CD4-positive, CD25-positive, alpha-beta regulatory T cell (primary cell): ENCODE measurements around the gene ISY1. TPM values are rescaled to one million over a fixed set of nuclear protein-coding genes. Genes with fewer than 3 reads are reported as not detected.
A peak's percentile ranks its signal among the peaks of the same experiment; 100 is the strongest.

Source experiments
- ATAC-seq, 2 donors: fragments of 150-1000 bp; cut with Tn5 transposase; one replicate each; pipeline ENCODE4 v1.10.0; 2021; ENCODE audit warnings: low read depth in 2 of 2, moderate number of reproducible peaks in 2 of 2, moderate library complexity in 1 of 2
- DNase-seq, 3 donors: peaks; one replicate each; pipeline versions ENCODE4 v3.0.0 to v3.0.0-alpha.2; 2012 to 2022; ENCODE audit warnings: mixed read lengths in 1 of 3
- H3K27ac ChIP-seq: one replicate; pipeline ENCODE4 v1.7.0; 2013; ENCODE audit warnings: mild to moderate bottlenecking, low read length; ENCODE audit not compliant: insufficient read depth, poor library complexity, severe bottlenecking
- H3K27me3 ChIP-seq: one replicate; pipeline ENCODE4 v1.7.0; 2013; ENCODE audit warnings: low read length; ENCODE audit not compliant: control insufficient read depth, insufficient read depth
- H3K36me3 ChIP-seq: one replicate; pipeline ENCODE4 v1.7.0; 2013; ENCODE audit warnings: mild to moderate bottlenecking, low read length, moderate library complexity; ENCODE audit not compliant: control insufficient read depth, insufficient read depth
- H3K4me1 ChIP-seq: 2 replicates; pipeline ENCODE4 v1.7.0; 2013; ENCODE audit warnings: mild to moderate bottlenecking, low read length; ENCODE audit not compliant: insufficient read depth, control insufficient read depth, poor library complexity, severe bottlenecking
- H3K4me3 ChIP-seq: one replicate; pipeline ENCODE4 v1.7.0; 2013; ENCODE audit warnings: low read depth, mild to moderate bottlenecking, low read length, moderate library complexity
- H3K9me3 ChIP-seq, 2 experiments: 1 replicate in 1 of 2; 2 replicates in 1 of 2; pipeline ENCODE4 v1.7.0; 2013; ENCODE audit warnings: low read length in 2 of 2, mild to moderate bottlenecking in 1 of 2, moderate library complexity in 1 of 2; ENCODE audit not compliant: control insufficient read depth in 2 of 2
- H3K27ac Mint-ChIP-seq, 3 donors: one replicate each; pipeline ENCODE4 v1.8.0; 2020 to 2022; ENCODE audit warnings: mild to moderate bottlenecking in 3 of 3, mixed read lengths in 3 of 3, moderate library complexity in 2 of 3
- H3K27me3 Mint-ChIP-seq: one replicate; pipeline ENCODE4 v1.8.0; 2022; ENCODE audit warnings: mild to moderate bottlenecking, mixed read lengths
- H3K36me3 Mint-ChIP-seq: one replicate; pipeline ENCODE4 v1.8.0; 2020; ENCODE audit warnings: mixed read lengths
- H3K4me1 Mint-ChIP-seq, 4 donors: one replicate each; pipeline ENCODE4 v1.8.0; 2020 to 2022; ENCODE audit warnings: mixed read lengths in 4 of 4, mild to moderate bottlenecking in 1 of 4
- H3K4me3 Mint-ChIP-seq, 4 donors: one replicate each; pipeline ENCODE4 v1.8.0; 2020 to 2022; ENCODE audit warnings: mild to moderate bottlenecking in 4 of 4, mixed read lengths in 4 of 4, moderate library complexity in 3 of 4
- H3K9me3 Mint-ChIP-seq, 7 donors: one replicate each; pipeline ENCODE4 v1.8.0; 2020 to 2022; ENCODE audit warnings: mixed read lengths in 7 of 7, mild to moderate bottlenecking in 3 of 7, moderate library complexity in 2 of 7
- polyA plus RNA-seq, 4 donors: library from polyadenylated mRNA; unstranded; fragments of 300-500 nt; fragmentation: Illumina TruSeq; gene quantifications; one replicate each; pipeline ENCODE4 v1.2.3, GENCODE V29; 2021
- total RNA-seq: library from RNA; stranded (reverse); gene quantifications from one replicate; pipeline ENCODE4 v1.2.3, GENCODE V29; 2022

Gene ISY1
- total RNA-seq = 45.8 TPM
- polyA plus RNA-seq = 100 to 1,000 TPM in 1 of 4 donors, 10 to 100 TPM in 3; 84.2 to 109 (median 88.2) TPM

GRCh38 chr3:129160891-129161859 lies at the start of gene ISY1:
Gene ISY1 (minus strand): TSS chr3:129161063. CDS start chr3:129160975, 88 bp downstream.
- Histone ChIP-seq H3K27me3 (no peaks in the 10 kb centered on the region), H3K4me1 (peaks cover 26% of the 10 kb centered on the region), H3K36me3 (peaks cover 29% of the 10 kb centered on the region), H3K27ac (peak within 1 kb of the TSS; percentile 98), H3K9me3 (no peaks in the 10 kb centered on the region), H3K4me3 (peak within 1 kb of the TSS; percentile 98)
- ATAC-seq (peak; percentile 78 to 79), DNase-seq (peak; percentile 88 to 96 (median 90))
- Mint-ChIP-seq H3K9me3 (no peaks in the 10 kb centered on the region), H3K27ac (peak within 1 kb of the TSS; percentile 99 to 100 (median 99)), H3K27me3 (peaks cover 5% of the 10 kb centered on the region), H3K4me1 (peaks cover 16 to 52% (median 23%) of the 10 kb centered on the region in 4 donors), H3K4me3 (peak within 1 kb of the TSS; percentile 97 to 100 (median 99)), H3K36me3 (peaks cover 10% of the 10 kb centered on the region)

GRCh38 chr3:129207479-129207878 lies 46.6 kb upstream of the ISY1 start:
- H3K9me3 ChIP-seq = no peaks in the 10 kb centered on the region
- ATAC-seq = no peak
- Mint-ChIP-seq H3K4me3 (no peak overlapping the region), H3K27me3 (no peaks in the 10 kb centered on the region), H3K9me3 (no peaks in the 10 kb centered on the region), H3K36me3 (no peaks in the 10 kb centered on the region), H3K4me1 (no peaks in the 10 kb centered on the region), H3K27ac (peak overlapping the region in 1 of 3 donors; percentile 55)
- no peaks in the 10 kb centered on the region for H3K36me3 ChIP-seq
- DNase-seq = no peak
- no peak overlapping the region for H3K4me3 ChIP-seq
- no peak overlapping the region for H3K27ac ChIP-seq
- no peaks in the 10 kb centered on the region for H3K27me3 ChIP-seq
- no peaks in the 10 kb centered on the region for H3K4me1 ChIP-seq

- no peak for DNase-seq
- Histone ChIP-seq H3K27ac (no peak overlapping the region), H3K27me3 (no peaks in the 10 kb centered on the region), H3K36me3 (no peaks in the 10 kb centered on the region), H3K4me3 (no peak overlapping the region), H3K4me1 (no peaks in the 10 kb centered on the region), H3K9me3 (no peaks in the 10 kb centered on the region)
- Mint-ChIP-seq H3K4me1 (no peaks in the 10 kb centered on the region), H3K4me3 (no peak overlapping the region), H3K27me3 (no peaks in the 10 kb centered on the region), H3K9me3 (no peaks in the 10 kb centered on the region), H3K36me3 (no peaks in the 10 kb centered on the region), H3K27ac (no peak overlapping the region)
- ATAC-seq = no peak
These were observed 44.4 kb upstream of the ISY1 start for GRCh38 chr3:129205109-129205832.

- ATAC-seq = no peak
- Mint-ChIP-seq H3K27ac (no peak overlapping the region), H3K4me1 (no peaks in the 10 kb centered on the region), H3K36me3 (no peaks in the 10 kb centered on the region), H3K4me3 (no peak overlapping the region), H3K9me3 (no peaks in the 10 kb centered on the region), H3K27me3 (no peaks in the 10 kb centered on the region)
- no peaks in the 10 kb centered on the region for H3K27me3 ChIP-seq
- no peaks in the 10 kb centered on the region for H3K9me3 ChIP-seq
- no peaks in the 10 kb centered on the region for H3K36me3 ChIP-seq
- no peak overlapping the region for H3K27ac ChIP-seq
- H3K4me3 ChIP-seq = no peak overlapping the region
- no peaks in the 10 kb centered on the region for H3K4me1 ChIP-seq
- DNase-seq = no peak
These were observed 43.6 kb upstream of the ISY1 start for GRCh38 chr3:129204473-129204872.

GRCh38 chr3:129199366-129199765 lies 38.5 kb upstream of the ISY1 start:
- H3K27me3 Mint-ChIP-seq = no peaks in the 10 kb centered on the region
- no peaks in the 10 kb centered on the region for H3K27me3 ChIP-seq
- H3K9me3 Mint-ChIP-seq = no peaks in the 10 kb centered on the region
- H3K4me3 ChIP-seq = no peak overlapping the region
- no peak for ATAC-seq
- no peak overlapping the region for H3K27ac Mint-ChIP-seq
- no peaks in the 10 kb centered on the region for H3K9me3 ChIP-seq
- H3K4me3 Mint-ChIP-seq = no peak overlapping the region
- no peaks in the 10 kb centered on the region for H3K4me1 Mint-ChIP-seq
- H3K36me3 ChIP-seq = no peaks in the 10 kb centered on the region
- no peaks in the 10 kb centered on the region for H3K4me1 ChIP-seq
- no peak overlapping the region for H3K27ac ChIP-seq
- DNase-seq = no peak
- H3K36me3 Mint-ChIP-seq = no peaks in the 10 kb centered on the region

GRCh38 chr3:129197321-129197720 lies 36.5 kb upstream of the ISY1 start:
- no peak overlapping the region for H3K27ac ChIP-seq
- no peak overlapping the region for H3K4me3 Mint-ChIP-seq
- H3K9me3 Mint-ChIP-seq = no peaks in the 10 kb centered on the region
- peak overlapping the region in 1 of 3 donors; percentile 36 for H3K27ac Mint-ChIP-seq
- H3K27me3 ChIP-seq = no peaks in the 10 kb centered on the region
- ATAC-seq (no peak), DNase-seq (no peak)
- no peaks in the 10 kb centered on the region for H3K4me1 Mint-ChIP-seq
- H3K9me3 ChIP-seq = no peaks in the 10 kb centered on the region
- H3K36me3 Mint-ChIP-seq = no peaks in the 10 kb centered on the region
- no peaks in the 10 kb centered on the region for H3K27me3 Mint-ChIP-seq
- no peaks in the 10 kb centered on the region for H3K36me3 ChIP-seq
- H3K4me1 ChIP-seq = no peaks in the 10 kb centered on the region
- H3K4me3 ChIP-seq = no peak overlapping the region

GRCh38 chr3:129196601-129197000 lies 35.7 kb upstream of the ISY1 start:
- no peak for ATAC-seq
- no peaks in the 10 kb centered on the region for H3K27me3 ChIP-seq
- Mint-ChIP-seq H3K27me3 (no peaks in the 10 kb centered on the region), H3K27ac (peak overlapping the region in 1 of 3 donors; percentile 36), H3K36me3 (no peaks in the 10 kb centered on the region), H3K4me1 (no peaks in the 10 kb centered on the region), H3K9me3 (no peaks in the 10 kb centered on the region), H3K4me3 (no peak overlapping the region)
- H3K27ac ChIP-seq = no peak overlapping the region
- H3K4me1 ChIP-seq = no peaks in the 10 kb centered on the region
- no peak for DNase-seq
- H3K9me3 ChIP-seq = no peaks in the 10 kb centered on the region
- no peaks in the 10 kb centered on the region for H3K36me3 ChIP-seq
- no peak overlapping the region for H3K4me3 ChIP-seq
